D721Med (cell line): ENCODE measurements around the gene FBXO10.
A peak's percentile ranks its signal among the peaks of the same experiment; 100 is the strongest.

ENCODE experiments used
- DNase-seq: peaks from one replicate; pipeline ENCODE4 v3.0.0; 2011; ENCODE audit warnings: low spot score; ENCODE audit not compliant: insufficient read length
- FAIRE-seq: peaks from 2 replicates; lab custom pipeline; 2011; peaks lifted over from hg19 to GRCh38; lab: Jason Lieb, UNC
- CTCF ChIP-seq: IDR thresholded peaks from 2 replicates; pipeline ENCODE4 v1.5.1; 2012; ENCODE audit warnings: mild to moderate bottlenecking, control low read depth; ENCODE audit not compliant: insufficient read depth; ENCODE audit errors: missing control alignments

The FBXO10 gene

GRCh38 chr9:37541465-37541864 is 34.7 kb downstream of the FBXO10 start:
- no peak for FAIRE-seq
- no peak for DNase-seq
- TF ChIP-seq CTCF, result no peak

- TF ChIP-seq CTCF, result no peak
- FAIRE-seq (no peak), DNase-seq (no peak)
Measured at GRCh38 chr9:37540634-37541033, 35.5 kb downstream of the FBXO10 start.

- DNase-seq (no peak), FAIRE-seq (no peak)
- no peak for TF ChIP-seq CTCF
Measured at GRCh38 chr9:37539634-37540033, 36.5 kb downstream of the FBXO10 start.

GRCh38 chr9:37538099-37538498 is 38.1 kb downstream of the FBXO10 start:
- no peak for TF ChIP-seq CTCF
- no peak for FAIRE-seq
- DNase-seq, result no peak

GRCh38 chr9:37534901-37535300 is 41.3 kb downstream of the FBXO10 start:
- no peak for FAIRE-seq
- DNase-seq, result peak; percentile 52
- TF ChIP-seq CTCF, result no peak

- FAIRE-seq, result no peak
- no peak for DNase-seq
- TF ChIP-seq CTCF, result no peak
Measured at GRCh38 chr9:37534412-37534811, 41.8 kb downstream of the FBXO10 start.

GRCh38 chr9:37531699-37532098 is 44.5 kb downstream of the FBXO10 start:
- no peak for TF ChIP-seq CTCF
- DNase-seq (no peak), FAIRE-seq (no peak)
